Mesendoderm (in vitro differentiated cells): ENCODE data around the gene LARP4.
"Not testable (repeated sequence)": the region's sequence is repeated elsewhere in the genome, so short reads cannot be mapped to it uniquely, and the experiment has no call there.

Source experiments
- DNase-seq: peaks from one replicate; pipeline ENCODE4 v3.0.0; 2013
- H2AK5ac ChIP-seq: 2 replicates; pipeline ENCODE4 v1.6.1; 2013; ENCODE audit warnings: low read length, inconsistent platforms
- H2BK120ac ChIP-seq: 2 replicates; pipeline ENCODE4 v1.6.1; 2013; ENCODE audit warnings: low read depth, mild to moderate bottlenecking, low read length, moderate library complexity, mixed read lengths
- H2BK15ac ChIP-seq: replicated peaks from 2 replicates; pipeline ENCODE4 v1.6.1; 2013; ENCODE audit warnings: low read depth, mild to moderate bottlenecking, moderate library complexity
- H2BK5ac ChIP-seq: 2 replicates; pipeline ENCODE4 v1.6.1; 2013; ENCODE audit warnings: low read length, inconsistent platforms
- H3K18ac ChIP-seq: 2 replicates; pipeline ENCODE4 v1.6.1; 2013; ENCODE audit warnings: mild to moderate bottlenecking, low read length, mixed read lengths
- H3K23ac ChIP-seq: one replicate; pipeline ENCODE4 v1.6.1; 2013; ENCODE audit warnings: low read length
- H3K27ac ChIP-seq: 2 replicates; pipeline ENCODE4 v1.5.1; 2013; ENCODE audit warnings: low read depth, mild to moderate bottlenecking, inconsistent platforms, low read length, moderate library complexity
- H3K27me3 ChIP-seq: 2 replicates; pipeline ENCODE4 v1.6.1; 2013; ENCODE audit warnings: low read length, control low read depth, mild to moderate bottlenecking, inconsistent platforms; ENCODE audit not compliant: insufficient read depth, poor library complexity
- H3K36me3 ChIP-seq: 2 replicates; pipeline ENCODE4 v1.6.1; 2013; ENCODE audit warnings: low read length, inconsistent platforms; ENCODE audit not compliant: control insufficient read depth, insufficient read depth
- H3K4ac ChIP-seq: one replicate; pipeline ENCODE4 v1.6.1; 2013; ENCODE audit warnings: low read depth, mild to moderate bottlenecking, low read length, moderate library complexity
- H3K4me1 ChIP-seq: 2 replicates; pipeline ENCODE4 v1.6.1; 2013; ENCODE audit warnings: low read depth, low read length, inconsistent platforms; ENCODE audit not compliant: control insufficient read depth
- H3K4me2 ChIP-seq: 2 replicates; pipeline ENCODE4 v1.6.1; 2013; ENCODE audit warnings: low read length
- H3K4me3 ChIP-seq: 2 replicates; pipeline ENCODE4 v1.5.1; 2013; ENCODE audit warnings: mild to moderate bottlenecking, low read length
- H3K56ac ChIP-seq: one replicate; pipeline ENCODE4 v1.6.1; 2013; ENCODE audit warnings: low read length
- H3K79me1 ChIP-seq: 2 replicates; pipeline ENCODE4 v1.6.1; 2013; ENCODE audit warnings: low read length, inconsistent platforms
- H3K79me2 ChIP-seq: 2 replicates; pipeline ENCODE4 v1.6.1; 2013; ENCODE audit warnings: mild to moderate bottlenecking, low read length; ENCODE audit not compliant: control insufficient read depth, insufficient read depth
- H3K9ac ChIP-seq: 2 replicates; pipeline ENCODE4 v1.6.1; 2013; ENCODE audit warnings: low read length, inconsistent platforms
- H4K5ac ChIP-seq: one replicate; pipeline ENCODE4 v1.6.1; 2013; ENCODE audit warnings: low read length
- H4K8ac ChIP-seq: one replicate; pipeline ENCODE4 v1.6.1; 2013; ENCODE audit warnings: low read depth, mild to moderate bottlenecking, control low read depth, low read length, moderate library complexity
- WGBS: extraction: QIAGEN DNeasy Blood & Tissue Kit; methylation state at CpG from one replicate; pipeline ENCODE4 v1.1.7; 2013; ENCODE audit warnings: low lambda C conversion rate, missing lambda C conversion rate; ENCODE audit not compliant: insufficient coverage; ENCODE audit errors: extremely low coverage; 5-methylcytosine and 5-hydroxymethylcytosine counted together

LARP4 gene

DNA sequence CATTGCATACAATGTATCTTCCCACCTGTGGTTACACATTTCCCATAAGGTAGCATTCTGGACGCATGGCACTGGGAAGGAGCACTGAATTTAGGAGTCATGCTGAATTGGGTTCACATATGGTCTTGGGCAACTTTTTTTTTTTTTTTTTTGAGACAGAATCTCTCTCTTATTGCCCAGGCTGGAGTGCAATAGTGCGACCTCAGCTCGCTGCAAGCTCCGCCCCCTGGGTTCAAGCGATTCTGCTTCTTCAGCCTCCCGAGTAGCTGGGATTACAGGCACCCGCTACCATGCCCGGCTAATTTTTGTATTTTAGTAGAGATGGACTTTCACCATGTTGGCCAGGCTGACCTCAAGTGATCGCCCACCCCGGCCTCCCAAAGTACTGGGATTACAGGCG lies 117.4 kb downstream of the LARP4 start:
- Histone ChIP-seq H3K9ac (no peak overlapping the region), H2BK5ac (no peak overlapping the region), H3K18ac (no peak overlapping the region), H3K4me3 (no peak overlapping the region), H2AK5ac (no peak overlapping the region), H3K4me2 (no peak overlapping the region), H4K8ac (no peak overlapping the region), H3K36me3 (no peaks in the 10 kb centered on the region), H3K56ac (no peak overlapping the region), H2BK120ac (no peak overlapping the region), H3K4ac (no peak overlapping the region), H3K27ac (no peak overlapping the region), H4K5ac (no peak overlapping the region), H3K4me1 (peaks cover 3% of the 10 kb centered on the region), H3K79me1 (peaks cover 13% of the 10 kb centered on the region), H2BK15ac (no peak overlapping the region), H3K23ac (no peak overlapping the region), H3K79me2 (peaks cover 44% of the 10 kb centered on the region), H3K27me3 (no peaks in the 10 kb centered on the region)
- DNase-seq = no peak
- no CpG with 5 or more reads among the region's 11 CpGs for WGBS

DNA sequence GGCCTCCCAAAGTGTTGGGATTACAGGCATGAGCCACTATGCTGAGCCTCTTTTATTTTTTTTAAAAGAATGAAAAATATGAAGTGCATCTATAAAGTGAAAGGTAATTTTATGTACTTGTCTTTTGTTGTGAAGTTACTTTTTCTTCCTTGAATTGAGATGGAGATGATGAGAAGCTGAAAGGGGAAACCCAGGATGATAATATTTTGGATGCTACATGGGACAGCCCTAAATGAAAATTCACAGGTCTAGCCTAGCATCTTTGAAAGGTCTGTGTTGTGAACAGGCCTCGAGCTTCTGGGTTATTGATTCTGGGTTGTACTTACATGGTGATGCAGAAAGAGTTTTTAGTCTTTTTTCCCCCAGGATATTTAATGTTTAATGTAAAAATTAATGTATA lies 118.7 kb downstream of the LARP4 start:
- H2BK15ac ChIP-seq = no peak overlapping the region
- H3K4me3 ChIP-seq = no peak overlapping the region
- no peak overlapping the region for H4K5ac ChIP-seq
- H3K18ac ChIP-seq = no peak overlapping the region
- peaks cover 3% of the 10 kb centered on the region for H3K4me1 ChIP-seq
- WGBS = no CpG with 5 or more reads among the region's 1 CpG
- H3K56ac ChIP-seq = no peak overlapping the region
- no peak overlapping the region for H3K27ac ChIP-seq
- no peak overlapping the region for H3K9ac ChIP-seq
- H3K27me3 ChIP-seq = no peaks in the 10 kb centered on the region
- peaks cover 41% of the 10 kb centered on the region for H3K79me2 ChIP-seq
- H3K4me2 ChIP-seq = no peak overlapping the region
- H4K8ac ChIP-seq = no peak overlapping the region
- no peak overlapping the region for H2BK5ac ChIP-seq
- H3K36me3 ChIP-seq = no peaks in the 10 kb centered on the region
- H2BK120ac ChIP-seq = no peak overlapping the region
- no peak overlapping the region for H3K23ac ChIP-seq
- no peak overlapping the region for H3K4ac ChIP-seq
- peaks cover 11% of the 10 kb centered on the region for H3K79me1 ChIP-seq
- no peak for DNase-seq
- no peak overlapping the region for H2AK5ac ChIP-seq

DNA sequence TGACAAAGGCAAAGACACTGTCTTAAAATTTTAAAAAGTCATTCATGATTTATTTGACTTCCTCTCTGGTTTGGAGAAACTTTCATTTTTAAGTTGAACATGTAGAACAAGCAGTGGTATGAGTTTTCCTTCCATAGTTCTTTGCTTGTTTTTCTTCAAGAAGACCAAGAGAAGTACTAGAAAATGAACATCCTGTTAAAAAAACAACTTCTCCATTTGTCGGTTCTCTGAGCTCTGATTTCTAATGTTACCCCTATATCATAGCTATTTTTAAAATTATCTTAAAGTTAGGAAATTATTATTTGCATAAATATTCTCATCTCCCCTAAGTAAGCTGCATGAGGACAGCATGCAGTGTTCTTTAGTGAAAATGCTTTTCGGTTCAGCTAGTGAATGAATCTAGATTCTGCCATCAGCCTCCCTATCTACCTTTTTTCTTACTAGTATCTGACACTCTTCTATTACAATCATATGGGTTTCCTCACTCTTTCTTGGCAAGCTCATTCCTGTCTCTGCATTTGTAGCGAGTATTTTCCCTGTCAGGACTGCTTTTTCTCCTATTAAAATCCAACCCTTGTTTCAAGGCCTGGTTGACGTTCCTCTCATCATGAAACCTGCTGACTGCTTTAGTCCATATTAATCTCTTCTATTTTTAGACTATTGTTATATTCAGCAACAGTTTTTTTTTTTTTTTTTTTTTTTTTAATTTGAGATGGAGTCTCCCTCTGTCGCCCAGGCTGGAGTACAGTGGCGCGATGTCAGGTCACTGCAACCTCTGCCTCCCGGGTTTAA lies 119.9 kb downstream of the LARP4 start:
- no peak overlapping the region for H3K9ac ChIP-seq
- H3K23ac ChIP-seq = no peak overlapping the region
- H2BK120ac ChIP-seq = no peak overlapping the region
- H3K18ac ChIP-seq = no peak overlapping the region
- no peak overlapping the region for H3K4me3 ChIP-seq
- no peak overlapping the region for H4K5ac ChIP-seq
- no peaks in the 10 kb centered on the region for H3K36me3 ChIP-seq
- no peak overlapping the region for H3K27ac ChIP-seq
- no peak overlapping the region for H2BK15ac ChIP-seq
- H3K4me1 ChIP-seq = no peaks in the 10 kb centered on the region
- peaks cover 33% of the 10 kb centered on the region for H3K79me2 ChIP-seq
- H3K4me2 ChIP-seq = no peak overlapping the region
- WGBS = no CpG with 5 or more reads among the region's 8 CpGs
- no peak for DNase-seq
- H2BK5ac ChIP-seq = no peak overlapping the region
- no peak overlapping the region for H3K4ac ChIP-seq
- H3K79me1 ChIP-seq = peaks cover 12% of the 10 kb centered on the region
- H4K8ac ChIP-seq = no peak overlapping the region
- no peak overlapping the region for H3K56ac ChIP-seq
- no peaks in the 10 kb centered on the region for H3K27me3 ChIP-seq
- no peak overlapping the region for H2AK5ac ChIP-seq

DNA sequence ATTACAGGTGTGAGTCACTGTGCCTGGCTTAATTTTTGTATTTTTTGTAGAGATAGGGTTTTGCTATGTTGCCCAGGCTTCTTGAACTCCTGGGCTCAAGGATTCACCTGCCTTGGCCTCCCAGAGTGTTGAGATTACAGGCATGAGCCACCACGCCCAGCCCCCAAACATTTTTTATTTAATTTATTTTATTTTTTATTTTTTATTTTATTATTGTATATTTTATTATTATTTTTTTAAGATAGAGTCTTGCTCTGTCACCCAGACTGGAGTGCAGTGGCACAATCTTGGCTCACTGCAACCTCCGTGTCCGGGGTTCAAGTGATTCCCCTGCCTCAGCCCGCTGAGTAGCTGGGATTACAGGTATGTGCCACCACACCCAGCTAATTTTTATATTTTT lies 121.1 kb downstream of the LARP4 start:
- not testable (repeated sequence) for H3K56ac ChIP-seq, H3K36me3 ChIP-seq, H3K9ac ChIP-seq, H3K23ac ChIP-seq, H3K27ac ChIP-seq, H3K4ac ChIP-seq, H3K18ac ChIP-seq, H2BK120ac ChIP-seq, H2BK15ac ChIP-seq, H3K4me3 ChIP-seq, H3K27me3 ChIP-seq, DNase-seq, H4K8ac ChIP-seq, H3K4me2 ChIP-seq, H3K4me1 ChIP-seq, H2AK5ac ChIP-seq, H4K5ac ChIP-seq, H2BK5ac ChIP-seq
- H3K79me1 ChIP-seq = peaks cover 12% of the 10 kb centered on the region
- H3K79me2 ChIP-seq = peaks cover 25% of the 10 kb centered on the region
- no CpG with 5 or more reads among the region's 4 CpGs for WGBS

DNA sequence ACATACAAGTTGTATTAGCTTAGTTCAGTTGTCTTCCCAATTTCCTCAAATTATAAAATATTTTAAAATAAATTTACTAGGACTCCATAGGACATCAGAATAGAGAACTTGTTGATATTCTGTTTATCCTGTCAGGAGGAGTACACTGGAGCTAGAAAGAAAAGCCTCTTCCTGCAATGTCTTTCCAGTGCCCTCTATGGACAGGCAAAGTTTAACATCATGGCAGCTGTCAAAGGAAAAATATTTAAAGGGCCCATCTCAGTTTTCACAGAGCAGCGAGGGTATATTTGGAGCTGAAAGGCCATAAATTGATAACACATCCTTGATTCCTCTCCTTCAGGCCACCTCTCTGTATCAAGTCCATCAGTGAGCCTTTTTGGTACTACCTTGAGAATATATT lies 123.1 kb downstream of the LARP4 start:
- no CpG with 5 or more reads among the region's 1 CpG for WGBS
- Histone ChIP-seq H3K4me1 (no peaks in the 10 kb centered on the region), H3K4me3 (no peak overlapping the region), H4K8ac (no peak overlapping the region), H3K4ac (no peak overlapping the region), H3K9ac (no peak overlapping the region), H2BK15ac (no peak overlapping the region), H3K4me2 (no peak overlapping the region), H3K36me3 (no peaks in the 10 kb centered on the region), H3K79me1 (peaks cover 10% of the 10 kb centered on the region), H4K5ac (no peak overlapping the region), H2BK5ac (no peak overlapping the region), H2BK120ac (no peak overlapping the region), H2AK5ac (no peak overlapping the region), H3K27me3 (no peaks in the 10 kb centered on the region), H3K18ac (no peak overlapping the region), H3K23ac (no peak overlapping the region), H3K56ac (no peak overlapping the region), H3K79me2 (peaks cover 12% of the 10 kb centered on the region), H3K27ac (no peak overlapping the region)
- no peak for DNase-seq

GRCh38 chr12:50524621-50525020 lies 123.9 kb downstream of the LARP4 start:
- no peak for DNase-seq
- peaks cover 1% of the 10 kb centered on the region for H3K4me1 ChIP-seq
- no peak overlapping the region for H3K4me2 ChIP-seq
- H4K8ac ChIP-seq = peak overlapping the region; percentile 76
- H2BK120ac ChIP-seq = no peak overlapping the region
- H2AK5ac ChIP-seq = no peak overlapping the region
- no peaks in the 10 kb centered on the region for H3K36me3 ChIP-seq
- H2BK15ac ChIP-seq = no peak overlapping the region
- H3K23ac ChIP-seq = no peak overlapping the region
- no CpG with 5 or more reads among the region's 2 CpGs for WGBS
- peaks cover 9% of the 10 kb centered on the region for H3K79me2 ChIP-seq
- no peak overlapping the region for H3K4me3 ChIP-seq
- no peaks in the 10 kb centered on the region for H3K27me3 ChIP-seq
- no peak overlapping the region for H3K9ac ChIP-seq
- H3K56ac ChIP-seq = no peak overlapping the region
- peaks cover 13% of the 10 kb centered on the region for H3K79me1 ChIP-seq
- no peak overlapping the region for H3K18ac ChIP-seq
- H3K27ac ChIP-seq = no peak overlapping the region
- H3K4ac ChIP-seq = no peak overlapping the region
- no peak overlapping the region for H2BK5ac ChIP-seq
- H4K5ac ChIP-seq = no peak overlapping the region
